Measurements from ENCODE around the gene PSMA4. TPM values are rescaled to one million over a fixed set of nuclear protein-coding genes. Genes with fewer than 3 reads are reported as not detected.

PSMA4 gene
- total and polyA plus RNA-seq, 2 experiments from 2014 or later = 322 to 552 TPM

DNA sequence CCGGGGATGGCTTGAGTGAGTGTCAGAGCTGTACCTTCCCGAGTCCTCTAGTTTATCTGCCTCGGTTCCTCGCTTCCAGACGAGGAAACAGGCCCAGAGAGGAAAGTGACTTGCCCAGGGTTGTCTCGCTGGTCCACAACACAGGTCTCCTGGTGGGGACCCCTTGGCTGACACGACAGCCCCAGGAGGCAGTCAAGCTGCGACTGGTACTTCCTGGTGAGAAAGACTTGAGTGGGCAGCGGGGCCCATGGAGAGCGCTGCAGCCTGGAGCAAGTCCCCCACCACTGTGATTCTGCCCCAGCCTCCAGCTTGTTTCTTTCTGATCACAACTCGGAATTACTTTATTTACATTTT lies 24.5 kb downstream of the PSMA4 start:
- Histone ChIP-seq H3K79me2 (replicated peaks; ENCODE audit: insufficient read depth) (peaks cover 34% of the 10 kb centered on the region), H3F3A (replicated peaks; ENCODE audit: low read depth) (peaks cover 7% of the 10 kb centered on the region; the same call in 1 of the 2 replicates), H3K36me3 (ENCODE audit: insufficient read depth) (no peaks in the 10 kb centered on the region), H3K4me1 (ENCODE audit: insufficient read depth) (peaks cover 8% of the 10 kb centered on the region; the same call in 1 of the 2 replicates), H3K27ac (ENCODE audit: low read depth) (no peak overlapping the region), H4K20me1 (replicated peaks; ENCODE audit: insufficient read depth) (no peaks in the 10 kb centered on the region; the same call in none of the 2 replicates), H2AFZ (peak overlapping the region; percentile 82; the same call in 1 of the 2 replicates), H3K27me3 (ENCODE audit: insufficient read depth) (no peaks in the 10 kb centered on the region), H3K9me2 (ENCODE audit: insufficient read depth) (no peaks in the 10 kb centered on the region), H3K4me2 (peak overlapping the region; percentile 72), H3K4me3 (peak overlapping the region; percentile 62)
- Mint-ChIP-seq H3K27me3 (ENCODE audit: insufficient read depth, low read depth, poor library complexity) (peaks cover 5% of the 10 kb centered on the region), H3K27ac (no peak overlapping the region), H3K9me3 (no peaks in the 10 kb centered on the region), H3K36me3 (ENCODE audit: low read depth) (no peaks in the 10 kb centered on the region; the same call in 2 of the 3 replicates), H3K4me1 (peaks cover 27% of the 10 kb centered on the region), H3K4me3 (peak overlapping the region; percentile 91)
- ATAC-seq (no peak; the same call in 2 of the 3 replicates), DNase-seq (ENCODE audit: low spot score) (no peak)
- no peak for TF ChIP-seq JUNB (IDR thresholded peaks at IDR 0.05; ENCODE audit: unreplicated experiment)

GRCh38 chr15:78565097-78565950 lies 25.1 kb downstream of the PSMA4 start, which contains the start of gene CHRNA5:
TSS of gene CHRNA5 (plus strand) at chr15:78565520. CDS start at chr15:78565720, 200 bp downstream.
- H3K4me3 Mint-ChIP-seq = peak within 1 kb of the TSS; percentile 91
- DNase-seq (ENCODE audit: low spot score) (peak; percentile 98), ATAC-seq (peak; percentile 93)
- TF ChIP-seq POLR2AphosphoS5 (IDR thresholded peaks at IDR 0.05; ENCODE audit: low read depth) = peak; percentile 97
- TF ChIP-seq STAT1 (IDR thresholded peaks at IDR 0.05; ENCODE audit: unreplicated experiment) = no peak
- H3K27me3 ChIP-seq (ENCODE audit: insufficient read depth) = no peaks in the 10 kb centered on the region
- peaks cover 8% of the 10 kb centered on the region; the same call in 1 of the 2 replicates for H3K4me1 ChIP-seq (ENCODE audit: insufficient read depth)
- peak within 1 kb of the TSS; percentile 86 for H2AFZ ChIP-seq
- H3K27me3 Mint-ChIP-seq (ENCODE audit: insufficient read depth, low read depth, poor library complexity) = peaks cover 5% of the 10 kb centered on the region
- no peaks in the 10 kb centered on the region; the same call in 2 of the 3 replicates for H3K36me3 Mint-ChIP-seq (ENCODE audit: low read depth)
- H3K4me1 Mint-ChIP-seq = peaks cover 27% of the 10 kb centered on the region
- peak within 1 kb of the TSS; percentile 88 for H3K27ac Mint-ChIP-seq
- H3K9me3 Mint-ChIP-seq = no peaks in the 10 kb centered on the region
- no peak within 1 kb of the TSS for H3K27ac ChIP-seq (ENCODE audit: low read depth)
- H3K79me2 ChIP-seq (replicated peaks; ENCODE audit: insufficient read depth) = peaks cover 40% of the 10 kb centered on the region
- H3F3A ChIP-seq (replicated peaks; ENCODE audit: low read depth) = peaks cover 7% of the 10 kb centered on the region; the same call in 1 of the 2 replicates
- H3K9me2 ChIP-seq (ENCODE audit: insufficient read depth) = no peaks in the 10 kb centered on the region
- no peaks in the 10 kb centered on the region; the same call in none of the 2 replicates for H4K20me1 ChIP-seq (replicated peaks; ENCODE audit: insufficient read depth)
- no peaks in the 10 kb centered on the region for H3K36me3 ChIP-seq (ENCODE audit: insufficient read depth)
- H3K4me2 ChIP-seq = peak within 1 kb of the TSS; percentile 84
- peak within 1 kb of the TSS; percentile 62 for H3K4me3 ChIP-seq

DNA sequence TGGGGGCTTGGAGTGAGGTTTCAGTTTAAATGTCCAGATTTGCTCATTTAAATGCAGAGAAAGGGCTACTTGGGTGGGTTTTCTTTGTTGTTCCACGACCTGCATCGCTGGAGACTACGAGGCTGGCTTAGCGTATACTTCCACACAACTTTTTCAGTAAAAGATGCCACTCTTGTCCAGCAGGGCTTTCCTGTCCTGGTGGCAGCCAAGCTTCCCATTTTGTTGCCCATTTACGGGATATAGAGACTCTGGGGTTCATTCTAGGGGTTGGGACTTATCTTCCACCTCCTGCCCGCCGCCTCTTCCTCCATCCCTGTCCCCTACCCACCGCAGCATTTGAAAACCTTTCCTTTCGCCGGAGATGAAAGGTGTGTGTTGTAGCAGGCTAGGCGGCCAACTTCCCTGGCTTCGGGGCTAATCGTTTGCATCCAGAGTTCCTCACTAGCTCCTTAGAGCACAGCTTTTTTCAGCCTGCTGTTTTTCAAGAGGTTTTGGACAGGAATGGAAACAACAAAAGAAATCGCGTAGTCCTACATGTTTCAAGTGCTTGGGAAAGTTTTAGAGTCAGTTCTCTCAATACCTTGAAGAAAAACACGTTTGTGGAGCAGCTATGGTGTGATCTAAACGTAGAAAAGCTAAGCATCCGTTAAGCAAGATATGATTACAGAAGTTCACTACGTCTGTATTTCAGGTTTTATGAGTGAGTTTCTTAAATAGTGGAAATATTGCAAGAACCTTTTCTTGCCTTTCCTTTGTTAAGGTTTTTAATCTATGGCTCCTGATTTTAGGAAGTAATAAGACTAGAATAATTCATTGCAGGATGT lies 25.9 kb downstream of the PSMA4 start:
- Histone ChIP-seq H3K79me2 (replicated peaks; ENCODE audit: insufficient read depth) (peaks cover 47% of the 10 kb centered on the region), H3K9me2 (ENCODE audit: insufficient read depth) (no peaks in the 10 kb centered on the region), H3K4me1 (ENCODE audit: insufficient read depth) (peaks cover 8% of the 10 kb centered on the region; the same call in 1 of the 2 replicates), H3K27me3 (ENCODE audit: insufficient read depth) (no peaks in the 10 kb centered on the region), H4K20me1 (replicated peaks; ENCODE audit: insufficient read depth) (no peaks in the 10 kb centered on the region; the same call in none of the 2 replicates), H2AFZ (peak overlapping the region; percentile 86), H3F3A (replicated peaks; ENCODE audit: low read depth) (peaks cover 7% of the 10 kb centered on the region; the same call in 1 of the 2 replicates), H3K36me3 (ENCODE audit: insufficient read depth) (no peaks in the 10 kb centered on the region), H3K27ac (ENCODE audit: low read depth) (no peak overlapping the region), H3K4me3 (peak overlapping the region; percentile 62), H3K4me2 (peak overlapping the region; percentile 84)
- Mint-ChIP-seq H3K9me3 (no peaks in the 10 kb centered on the region), H3K4me3 (peak overlapping the region; percentile 91), H3K27ac (peak overlapping the region; percentile 78), H3K4me1 (peaks cover 27% of the 10 kb centered on the region), H3K27me3 (ENCODE audit: insufficient read depth, low read depth, poor library complexity) (peaks cover 5% of the 10 kb centered on the region), H3K36me3 (ENCODE audit: low read depth) (no peaks in the 10 kb centered on the region; the same call in 2 of the 3 replicates)
- DNase-seq (ENCODE audit: low spot score) (peak; percentile 59), ATAC-seq (peak; percentile 28)
- TF ChIP-seq EZH2 (IDR thresholded peaks at IDR 0.05; ENCODE audit: low read depth, unreplicated experiment) (no peak), STAT1 (IDR thresholded peaks at IDR 0.05; ENCODE audit: unreplicated experiment) (no peak), NANOG (IDR thresholded peaks at IDR 0.05; ENCODE audit: borderline replicate concordance) (no peak)
- TF ChIP-seq, protein P1, sequence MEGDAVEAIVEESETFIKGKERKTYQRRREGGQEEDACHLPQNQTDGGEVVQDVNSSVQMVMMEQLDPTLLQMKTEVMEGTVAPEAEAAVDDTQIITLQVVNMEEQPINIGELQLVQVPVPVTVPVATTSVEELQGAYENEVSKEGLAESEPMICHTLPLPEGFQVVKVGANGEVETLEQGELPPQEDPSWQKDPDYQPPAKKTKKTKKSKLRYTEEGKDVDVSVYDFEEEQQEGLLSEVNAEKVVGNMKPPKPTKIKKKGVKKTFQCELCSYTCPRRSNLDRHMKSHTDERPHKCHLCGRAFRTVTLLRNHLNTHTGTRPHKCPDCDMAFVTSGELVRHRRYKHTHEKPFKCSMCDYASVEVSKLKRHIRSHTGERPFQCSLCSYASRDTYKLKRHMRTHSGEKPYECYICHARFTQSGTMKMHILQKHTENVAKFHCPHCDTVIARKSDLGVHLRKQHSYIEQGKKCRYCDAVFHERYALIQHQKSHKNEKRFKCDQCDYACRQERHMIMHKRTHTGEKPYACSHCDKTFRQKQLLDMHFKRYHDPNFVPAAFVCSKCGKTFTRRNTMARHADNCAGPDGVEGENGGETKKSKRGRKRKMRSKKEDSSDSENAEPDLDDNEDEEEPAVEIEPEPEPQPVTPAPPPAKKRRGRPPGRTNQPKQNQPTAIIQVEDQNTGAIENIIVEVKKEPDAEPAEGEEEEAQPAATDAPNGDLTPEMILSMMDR (conservative IDR thresholded peaks at IDR 0.05; ENCODE audit: low read depth in 2 of 2) = 0 out of 4 replicates have a peak, but pooled peaks of 1 of the 2 experiments have one; percentile 19
